ENCODE results near the gene LRPPRC. TPM values are rescaled to one million over a fixed set of nuclear protein-coding genes. Genes with fewer than 3 reads are reported as not detected.

Gene LRPPRC
- total and polyA plus RNA-seq, 9 of the 15 experiments (the other 6 are each of a cell fraction or from before 2014, with no cell fraction given) = 41.5 to 214 (median 138) TPM

GRCh38 chr2:43894743-43895142 lies 101.0 kb downstream of the LRPPRC start (continued):
- TF ChIP-seq SMAD4 (CRISPR knock-in tag; conservative IDR thresholded peaks at IDR 0.05) = no peak
- TF ChIP-seq EWSR1 (IDR thresholded peaks at IDR 0.05; ENCODE audit: borderline replicate concordance, low read depth, partially characterized antibody) = no peak
- TF ChIP-seq ZNF347 (CRISPR knock-in tag; IDR thresholded peaks at IDR 0.05; ENCODE audit: low read depth) = no peak
- no peak for TF ChIP-seq KLF16 (IDR thresholded peaks at IDR 0.05)
- no peak for TF ChIP-seq LEF1 (IDR thresholded peaks at IDR 0.05)
- no peak for TF ChIP-seq NR1H2 (CRISPR knock-in tag; IDR thresholded peaks at IDR 0.05)
- TF ChIP-seq, protein P1, sequence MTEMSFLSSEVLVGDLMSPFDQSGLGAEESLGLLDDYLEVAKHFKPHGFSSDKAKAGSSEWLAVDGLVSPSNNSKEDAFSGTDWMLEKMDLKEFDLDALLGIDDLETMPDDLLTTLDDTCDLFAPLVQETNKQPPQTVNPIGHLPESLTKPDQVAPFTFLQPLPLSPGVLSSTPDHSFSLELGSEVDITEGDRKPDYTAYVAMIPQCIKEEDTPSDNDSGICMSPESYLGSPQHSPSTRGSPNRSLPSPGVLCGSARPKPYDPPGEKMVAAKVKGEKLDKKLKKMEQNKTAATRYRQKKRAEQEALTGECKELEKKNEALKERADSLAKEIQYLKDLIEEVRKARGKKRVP (CRISPR knock-in tag; IDR thresholded peaks at IDR 0.05) = 0 out of 2 replicates have a peak, but pooled peaks have one; percentile 60
- no peak for TF ChIP-seq NBN (IDR thresholded peaks at IDR 0.05; ENCODE audit: low read depth)
- no peak for TF ChIP-seq MBD2 (IDR thresholded peaks at IDR 0.05; ENCODE audit: borderline replicate concordance, low read depth)
- no peak for TF ChIP-seq CREB1 (IDR thresholded peaks at IDR 0.05)
- TF ChIP-seq CREB1 (CRISPR knock-in tag; IDR thresholded peaks at IDR 0.05) = no peak
- no peak for TF ChIP-seq HLTF (IDR thresholded peaks at IDR 0.05)
- TF ChIP-seq, protein P2, sequence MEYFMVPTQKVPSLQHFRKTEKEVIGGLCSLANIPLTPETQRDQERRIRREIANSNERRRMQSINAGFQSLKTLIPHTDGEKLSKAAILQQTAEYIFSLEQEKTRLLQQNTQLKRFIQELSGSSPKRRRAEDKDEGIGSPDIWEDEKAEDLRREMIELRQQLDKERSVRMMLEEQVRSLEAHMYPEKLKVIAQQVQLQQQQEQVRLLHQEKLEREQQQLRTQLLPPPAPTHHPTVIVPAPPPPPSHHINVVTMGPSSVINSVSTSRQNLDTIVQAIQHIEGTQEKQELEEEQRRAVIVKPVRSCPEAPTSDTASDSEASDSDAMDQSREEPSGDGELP (CRISPR knock-in tag; IDR thresholded peaks at IDR 0.05; ENCODE audit: borderline replicate concordance) = no peak
- no peak for TF ChIP-seq SFPQ (IDR thresholded peaks at IDR 0.05; ENCODE audit: low read depth, low read length)
- TF ChIP-seq, protein P3, sequence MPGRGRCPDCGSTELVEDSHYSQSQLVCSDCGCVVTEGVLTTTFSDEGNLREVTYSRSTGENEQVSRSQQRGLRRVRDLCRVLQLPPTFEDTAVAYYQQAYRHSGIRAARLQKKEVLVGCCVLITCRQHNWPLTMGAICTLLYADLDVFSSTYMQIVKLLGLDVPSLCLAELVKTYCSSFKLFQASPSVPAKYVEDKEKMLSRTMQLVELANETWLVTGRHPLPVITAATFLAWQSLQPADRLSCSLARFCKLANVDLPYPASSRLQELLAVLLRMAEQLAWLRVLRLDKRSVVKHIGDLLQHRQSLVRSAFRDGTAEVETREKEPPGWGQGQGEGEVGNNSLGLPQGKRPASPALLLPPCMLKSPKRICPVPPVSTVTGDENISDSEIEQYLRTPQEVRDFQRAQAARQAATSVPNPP (IDR thresholded peaks at IDR 0.05; ENCODE audit: borderline replicate concordance, insufficient read depth, insufficient read length) = no peak
- no peak for TF ChIP-seq XRCC3 (IDR thresholded peaks at IDR 0.05)
- TF ChIP-seq ZKSCAN8 (CRISPR knock-in tag; IDR thresholded peaks at IDR 0.05) = no peak
- no peak for TF ChIP-seq ZNF766 (CRISPR knock-in tag; conservative IDR thresholded peaks at IDR 0.05)
- TF ChIP-seq CBFA2T2 (conservative IDR thresholded peaks at IDR 0.05) = peak; percentile 46; the same call in 1 of the 2 replicates
- no peak for TF ChIP-seq RNF219 (CRISPR knock-in tag; IDR thresholded peaks at IDR 0.05)
- TF ChIP-seq PHB (CRISPR knock-in tag; IDR thresholded peaks at IDR 0.05) = no peak
- no peak for TF ChIP-seq LCOR (CRISPR knock-in tag; IDR thresholded peaks at IDR 0.05)
- TF ChIP-seq NCOA4 (IDR thresholded peaks at IDR 0.05; ENCODE audit: partially characterized antibody) = no peak
- TF ChIP-seq RBM14 (IDR thresholded peaks at IDR 0.05; ENCODE audit: borderline replicate concordance, insufficient read depth, low read depth, low read length) = no peak
- TF ChIP-seq BDP1 (IDR thresholded peaks at IDR 0.05; ENCODE audit: insufficient read depth, insufficient read length) = no peak

Measured in K562 (cell line).